Stomach (tissue), 9 donors: ENCODE data around the gene JPH3. TPM values are rescaled to one million over a fixed set of nuclear protein-coding genes. Genes with fewer than 3 reads are reported as not detected.

Source experiments
- DNase-seq, 2 donors: peaks; one replicate each; pipeline versions ENCODE4 v3.0.0 to v3.0.0-alpha.2; 2013 to 2019
- H3K27ac ChIP-seq, 5 donors: fragments of 200-600 bp in 4 of 5; sonication (generic) in 4 of 5; one replicate each; pipeline ENCODE4 v1.5.1; 2013 to 2019; ENCODE audit warnings: mild to moderate bottlenecking in 1 of 5, moderate library complexity in 1 of 5
- H3K27me3 ChIP-seq, 3 donors: fragments of 200-600 bp; sonication (generic); one replicate each; pipeline ENCODE4 v1.5.1; 2017 to 2019; ENCODE audit warnings: mixed run types in 1 of 3
- H3K36me3 ChIP-seq, 4 donors: fragments of 200-600 bp; sonication (generic); 1 replicate in 3 of 4; 2 replicates in 1 of 4; pipeline ENCODE4 v1.5.1; 2016 to 2019
- H3K4me1 ChIP-seq, 4 donors: fragments of 200-600 bp; sonication (generic); one replicate each; pipeline ENCODE4 v1.5.1; 2016 to 2019
- H3K4me3 ChIP-seq, 4 donors: fragments of 200-600 bp; sonication (generic) in 3 of 4; one replicate each; pipeline ENCODE4 v1.5.1; 2016 to 2019; ENCODE audit warnings: mild to moderate bottlenecking in 1 of 4
- H3K9me3 ChIP-seq, 4 donors: fragments of 200-600 bp; sonication (generic); one replicate each; pipeline ENCODE4 v1.5.1; 2016 to 2019
- CTCF ChIP-seq, 7 experiments: fragments of 450-650 bp in 4 of 7; fragments of 200-600 bp in 3 of 7; sonication (generic) in 3 of 7; IDR thresholded peaks; one replicate each; pipeline ENCODE4 v1.5.1; 2016 to 2019; ENCODE audit warnings: antibody characterized with exemption in 7 of 7, control low read depth in 2 of 7, mild to moderate bottlenecking in 1 of 7
- EP300 ChIP-seq: sonication (generic); formaldehyde crosslinking; IDR thresholded peaks from one replicate; pipeline ENCODE4 v1.6.1; 2017; ENCODE audit warnings: antibody characterized with exemption
- POLR2A ChIP-seq, 4 donors: fragments of 450-650 bp; IDR thresholded peaks; one replicate each; pipeline ENCODE4 v1.6.1; 2016; ENCODE audit warnings: antibody characterized with exemption in 4 of 4, control low read depth in 2 of 4, mild to moderate bottlenecking in 1 of 4, moderate library complexity in 1 of 4
- POLR2AphosphoS5 ChIP-seq, 3 donors: sonication (generic); formaldehyde crosslinking; IDR thresholded peaks; one replicate each; pipeline ENCODE4 v1.6.1; 2016; ENCODE audit warnings: antibody characterized with exemption in 3 of 3
- WGBS, 5 donors: extraction: QIAGEN DNeasy Blood & Tissue Kit in 3 of 5; methylation state at CpG; one replicate each; pipeline versions ENCODE4 v1.1.5 to v1.1.7; 2013 to 2018; 5-methylcytosine and 5-hydroxymethylcytosine counted together
- intact Hi-C: fragments of 100-400 bp; cut with DNase I; formaldehyde crosslinking; loops from one replicate; pipeline ENCODE4 v1.15.1; 2023; ENCODE audit warnings: low total_unique reads
- polyA plus RNA-seq, 3 donors: library from polyadenylated mRNA; stranded (reverse); fragments of 200-250 nt; gene quantifications; one replicate each; pipeline ENCODE4 v1.2.3, GENCODE V29; 2013
- total RNA-seq, 5 donors: library from RNA; depleted of rRNA; stranded (reverse); fragments of >200 nt; gene quantifications; one replicate each; pipeline versions ENCODE4 v1.1.0 to v1.2.3, GENCODE V29; 2014 to 2016
- donor health status: healthy with polysubstance abuse.
- donor health status: Bipolar disorder and iron deficiency.
- donor health status: healthy.

Gene JPH3
- total and polyA plus RNA-seq, 8 donors = 0.31 to 1.3 (median 0.66) TPM; not detected in 2

- Histone ChIP-seq H3K27ac (no peak overlapping the region), H3K4me1 (no peaks in the 10 kb centered on the region), H3K9me3 (no peaks in the 10 kb centered on the region), H3K4me3 (no peak overlapping the region), H3K27me3 (no peaks in the 10 kb centered on the region), H3K36me3 (peaks cover 0 to 67% (median 57%) of the 10 kb centered on the region in 4 donors)
- no peak for DNase-seq
- intact Hi-C loops = no loop called here
- WGBS, 5 donors = 80 to 97% (median 96%) methylated on average over 7 to 21 of the region's 21 CpGs
- TF ChIP-seq EP300 (no peak), POLR2AphosphoS5 (IDR thresholded peaks at IDR 0.05) (no peak), POLR2A (IDR thresholded peaks at IDR 0.05) (no peak), CTCF (IDR thresholded peaks at IDR 0.05) (no peak)
Observed at GRCh38 chr16:87697256-87697655, 94.9 kb downstream of the JPH3 start.

- Histone ChIP-seq H3K4me3 (no peak overlapping the region), H3K27ac (no peak overlapping the region), H3K4me1 (no peaks in the 10 kb centered on the region), H3K36me3 (peaks cover 0 to 73% (median 61%) of the 10 kb centered on the region in 4 donors), H3K9me3 (no peaks in the 10 kb centered on the region), H3K27me3 (no peaks in the 10 kb centered on the region)
- intact Hi-C loops = no loop called here
- DNase-seq = no peak
- TF ChIP-seq POLR2A (IDR thresholded peaks at IDR 0.05) (no peak), CTCF (IDR thresholded peaks at IDR 0.05) (no peak), POLR2AphosphoS5 (IDR thresholded peaks at IDR 0.05) (no peak), EP300 (no peak)
- WGBS, 5 donors = 89 to 96% (median 94%) methylated on average over 14 of the region's 14 CpGs
Observed at GRCh38 chr16:87697792-87698191, 95.5 kb downstream of the JPH3 start.

- TF ChIP-seq EP300 (no peak), POLR2A (IDR thresholded peaks at IDR 0.05) (no peak), POLR2AphosphoS5 (IDR thresholded peaks at IDR 0.05) (no peak), CTCF (IDR thresholded peaks at IDR 0.05) (no peak)
- Histone ChIP-seq H3K4me3 (no peak overlapping the region), H3K4me1 (no peaks in the 10 kb centered on the region), H3K27me3 (no peaks in the 10 kb centered on the region), H3K27ac (no peak overlapping the region), H3K9me3 (no peaks in the 10 kb centered on the region), H3K36me3 (peaks cover 0 to 77% (median 66%) of the 10 kb centered on the region in 4 donors)
- WGBS, 5 donors = 84 to 91% (median 90%) methylated on average over 7 of the region's 7 CpGs
- no peak for DNase-seq
- intact Hi-C loops = no loop called here
Observed at GRCh38 chr16:87698241-87698640, 95.9 kb downstream of the JPH3 start.

DNA sequence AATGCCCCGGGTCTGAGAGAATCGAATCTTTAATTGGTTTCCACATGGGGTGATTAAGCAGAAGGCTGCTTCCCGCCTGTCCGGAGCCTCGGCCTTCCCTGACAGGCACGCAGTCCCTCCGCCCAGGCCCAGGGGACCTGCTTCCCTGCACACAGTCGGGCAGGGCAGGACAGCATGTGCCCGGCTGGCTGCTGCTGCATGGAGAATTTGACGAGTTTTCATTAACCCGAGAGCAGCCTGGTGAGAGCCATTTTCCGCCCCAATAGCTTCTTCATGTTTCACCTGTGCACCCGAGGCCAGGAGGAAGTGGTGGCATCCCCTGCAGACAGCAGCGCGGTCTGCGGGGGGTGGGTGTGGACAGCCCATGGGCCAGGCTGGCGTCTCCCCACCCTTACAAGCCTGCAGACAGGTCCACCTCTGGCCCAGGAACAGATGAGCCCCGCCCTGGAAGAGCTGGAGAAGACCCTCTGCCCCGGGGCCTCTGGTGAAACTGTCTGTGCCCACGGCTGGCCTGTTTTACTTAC, 96.4 kb downstream of the JPH3 start:
- no peak for DNase-seq
- H3K27ac ChIP-seq = no peak overlapping the region
- H3K27me3 ChIP-seq = no peaks in the 10 kb centered on the region
- intact Hi-C loops = no loop called here
- H3K36me3 ChIP-seq = peaks cover 0 to 82% (median 71%) of the 10 kb centered on the region in 4 donors
- 86 to 89% (median 87%) methylated on average over 8 to 20 of the region's 20 CpGs for WGBS, 5 donors
- H3K9me3 ChIP-seq = no peaks in the 10 kb centered on the region
- H3K4me1 ChIP-seq = no peaks in the 10 kb centered on the region
- no peak overlapping the region for H3K4me3 ChIP-seq
- TF ChIP-seq POLR2AphosphoS5 (IDR thresholded peaks at IDR 0.05) = no peak
- TF ChIP-seq CTCF (IDR thresholded peaks at IDR 0.05) = no peak
- TF ChIP-seq EP300 = no peak
- TF ChIP-seq POLR2A (IDR thresholded peaks at IDR 0.05) = no peak
